ENCODE measurements around the gene LRP2.

DNA sequence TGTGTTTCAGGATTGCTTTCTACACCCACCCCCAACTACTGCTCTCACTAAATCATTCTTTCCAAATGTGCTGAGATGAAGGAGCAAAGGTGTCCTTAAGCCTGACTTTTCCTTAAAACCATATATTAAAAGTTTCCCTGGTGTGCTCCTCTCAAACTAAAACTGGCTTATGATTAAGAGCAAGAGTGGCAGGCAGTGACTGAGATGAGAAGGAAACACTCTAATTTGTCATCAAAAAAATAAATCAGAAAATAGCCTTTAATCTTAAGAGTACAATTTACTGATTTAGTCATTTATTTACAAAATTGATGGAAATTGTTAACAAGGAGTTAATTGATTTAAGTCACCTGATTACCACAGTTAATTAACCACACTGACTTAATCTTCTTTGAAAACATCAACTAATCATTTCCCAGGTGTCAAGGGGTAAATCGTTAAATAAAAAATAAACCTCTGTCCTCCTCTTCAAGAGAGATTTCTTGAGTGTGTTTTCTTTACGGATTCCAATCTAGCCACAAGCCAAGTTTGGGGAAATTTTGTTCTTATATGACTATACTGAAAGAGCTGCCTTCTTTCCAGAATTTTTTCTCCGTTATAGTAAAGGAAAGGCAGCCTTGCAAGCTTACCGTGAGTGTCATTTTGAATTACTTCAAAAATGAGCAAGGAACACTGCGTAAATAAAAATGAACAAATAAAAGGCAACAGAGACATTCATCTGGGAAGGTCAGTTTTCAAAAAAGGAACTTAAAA is 17.4 kb downstream of the LRP2 start:
- TF ChIP-seq CTCF (IDR thresholded peaks at IDR 0.05) (no peak), POLR2A (IDR thresholded peaks at IDR 0.05) (no peak)

Data from lower leg skin (tissue), 3 donors.